ENCODE measurements around the gene SF3A1.

GRCh38 chr22:30315962-30316576 is 40.6 kb downstream of the SF3A1 start:
- TF ChIP-seq CTCF (IDR thresholded peaks at IDR 0.05; ENCODE audit: low read depth, low read length) (no peak), EZH2phosphoT487 (IDR thresholded peaks at IDR 0.05; ENCODE audit: low read depth) (no peak)

Data from OCI-LY3 (cell line).